Fibroblast of mammary gland (primary cell): ENCODE measurements around the gene GLYR1.

Source experiments
- DNase-seq: peaks from one replicate; pipeline ENCODE4 v3.0.0-alpha.2; 2010; ENCODE audit warnings: low read depth
- H3K4me3 ChIP-seq: 2 replicates; pipeline ENCODE4 v1.5.1; 2011; ENCODE audit warnings: low read depth, mild to moderate bottlenecking, low read length, moderate library complexity; ENCODE audit not compliant: control insufficient read depth
- TF ChIP-seq, protein P1 (sequence below): conservative IDR thresholded peaks from 2 replicates; pipeline ENCODE4 v1.5.1; 2011; ENCODE audit warnings: low read depth, low read length, inconsistent platforms; ENCODE audit not compliant: control insufficient read depth, insufficient read depth

Gene GLYR1

DNA sequence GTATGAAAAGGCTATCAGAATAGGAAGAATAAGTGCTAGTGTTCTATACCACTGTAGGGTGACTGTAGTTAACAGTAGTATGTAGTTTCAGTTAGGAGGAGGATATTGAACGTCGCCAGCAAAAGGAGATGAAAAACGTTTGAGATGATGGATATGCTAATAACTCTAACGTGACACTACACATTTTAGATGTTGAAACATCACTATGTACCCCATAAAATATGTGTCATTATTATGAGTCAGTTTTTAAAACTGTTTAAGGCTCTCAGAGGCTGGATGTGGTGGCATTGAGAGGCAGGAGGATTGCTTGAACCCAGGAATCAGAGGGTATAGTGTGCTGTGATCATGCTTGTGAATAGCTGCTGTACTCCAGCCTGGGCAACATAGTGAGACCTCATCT is 32.0 kb upstream of the GLYR1 start:
- DNase-seq = peak; percentile 18
- TF ChIP-seq, protein P1, sequence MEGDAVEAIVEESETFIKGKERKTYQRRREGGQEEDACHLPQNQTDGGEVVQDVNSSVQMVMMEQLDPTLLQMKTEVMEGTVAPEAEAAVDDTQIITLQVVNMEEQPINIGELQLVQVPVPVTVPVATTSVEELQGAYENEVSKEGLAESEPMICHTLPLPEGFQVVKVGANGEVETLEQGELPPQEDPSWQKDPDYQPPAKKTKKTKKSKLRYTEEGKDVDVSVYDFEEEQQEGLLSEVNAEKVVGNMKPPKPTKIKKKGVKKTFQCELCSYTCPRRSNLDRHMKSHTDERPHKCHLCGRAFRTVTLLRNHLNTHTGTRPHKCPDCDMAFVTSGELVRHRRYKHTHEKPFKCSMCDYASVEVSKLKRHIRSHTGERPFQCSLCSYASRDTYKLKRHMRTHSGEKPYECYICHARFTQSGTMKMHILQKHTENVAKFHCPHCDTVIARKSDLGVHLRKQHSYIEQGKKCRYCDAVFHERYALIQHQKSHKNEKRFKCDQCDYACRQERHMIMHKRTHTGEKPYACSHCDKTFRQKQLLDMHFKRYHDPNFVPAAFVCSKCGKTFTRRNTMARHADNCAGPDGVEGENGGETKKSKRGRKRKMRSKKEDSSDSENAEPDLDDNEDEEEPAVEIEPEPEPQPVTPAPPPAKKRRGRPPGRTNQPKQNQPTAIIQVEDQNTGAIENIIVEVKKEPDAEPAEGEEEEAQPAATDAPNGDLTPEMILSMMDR = no peak
- no peak overlapping the region for H3K4me3 ChIP-seq

DNA sequence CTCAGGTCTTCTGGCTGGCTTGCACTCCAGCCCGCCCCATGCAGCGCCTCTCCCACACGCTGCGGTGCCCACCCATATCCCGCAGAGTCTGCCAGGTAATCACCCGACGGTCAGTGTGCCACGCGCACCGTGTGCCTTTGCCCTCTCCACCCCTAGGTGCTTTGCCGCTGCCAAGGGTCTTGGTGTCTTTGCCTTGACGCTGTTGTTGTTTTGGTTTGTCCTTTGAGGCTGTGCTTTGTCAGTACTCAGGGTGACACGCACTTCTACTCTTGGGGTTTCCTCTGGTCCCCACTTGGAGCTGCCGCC is 30.2 kb upstream of the GLYR1 start:
- no peak overlapping the region for H3K4me3 ChIP-seq
- TF ChIP-seq, protein P1 = no peak
- no peak for DNase-seq

DNA sequence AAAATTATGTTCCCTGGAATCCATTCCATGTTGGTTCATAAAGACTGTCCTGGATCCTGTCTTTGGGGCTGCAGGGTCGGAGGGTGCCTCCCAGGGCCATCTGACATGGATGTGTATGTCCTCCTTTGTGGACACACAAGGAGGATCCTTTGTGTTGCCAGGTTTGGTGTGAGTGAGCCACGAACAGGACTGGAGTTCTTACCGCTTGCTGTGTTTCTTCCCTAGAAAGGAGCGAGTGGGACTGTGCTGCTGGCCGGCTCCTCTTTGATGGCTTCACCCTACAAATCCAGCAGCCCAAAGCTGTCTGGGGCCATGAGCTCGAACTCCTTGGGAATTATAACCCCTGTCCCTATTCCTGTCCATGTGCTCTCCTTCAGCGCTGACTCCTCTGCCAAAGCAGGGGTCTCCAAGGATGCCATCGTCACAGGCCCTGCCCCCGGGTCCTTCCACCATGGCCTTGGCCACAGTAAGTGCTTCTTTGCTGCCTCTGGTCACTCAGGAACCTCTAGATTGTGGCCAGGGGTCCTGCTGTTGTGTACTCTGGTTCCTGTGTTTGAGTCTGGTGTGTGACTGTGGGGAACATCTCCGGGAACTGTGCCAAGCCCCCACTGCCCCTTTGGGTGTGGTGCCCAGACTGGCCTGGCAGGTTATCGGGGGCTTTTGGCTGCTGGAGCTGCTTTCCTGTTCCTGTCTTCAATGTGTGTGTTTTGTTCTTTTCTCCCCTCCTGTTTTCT is 29.7 kb upstream of the GLYR1 start:
- no peak overlapping the region for H3K4me3 ChIP-seq
- TF ChIP-seq, protein P1 = no peak
- DNase-seq = no peak

DNA sequence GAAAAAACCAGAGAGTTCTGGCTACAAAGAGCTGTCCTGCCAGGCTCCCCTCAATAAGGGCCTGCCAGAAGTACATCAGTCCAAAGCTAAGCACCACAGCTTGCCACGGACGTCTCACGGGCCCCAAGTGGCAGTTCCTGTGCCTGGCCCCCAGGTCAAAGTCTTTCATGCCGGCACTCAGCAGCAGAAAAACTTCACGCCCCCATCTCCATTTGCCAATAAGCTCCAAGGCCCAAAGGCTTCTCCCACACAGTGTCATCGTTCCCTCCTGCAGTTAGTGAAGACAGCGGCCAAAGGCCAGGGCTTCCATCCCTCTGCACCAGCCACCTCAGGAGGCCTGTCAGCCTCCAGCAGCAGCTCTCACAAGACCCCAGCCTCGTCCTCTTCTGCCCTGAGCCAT is 27.6 kb upstream of the GLYR1 start:
- no peak overlapping the region for H3K4me3 ChIP-seq
- TF ChIP-seq, protein P1 = no peak
- no peak for DNase-seq

DNA sequence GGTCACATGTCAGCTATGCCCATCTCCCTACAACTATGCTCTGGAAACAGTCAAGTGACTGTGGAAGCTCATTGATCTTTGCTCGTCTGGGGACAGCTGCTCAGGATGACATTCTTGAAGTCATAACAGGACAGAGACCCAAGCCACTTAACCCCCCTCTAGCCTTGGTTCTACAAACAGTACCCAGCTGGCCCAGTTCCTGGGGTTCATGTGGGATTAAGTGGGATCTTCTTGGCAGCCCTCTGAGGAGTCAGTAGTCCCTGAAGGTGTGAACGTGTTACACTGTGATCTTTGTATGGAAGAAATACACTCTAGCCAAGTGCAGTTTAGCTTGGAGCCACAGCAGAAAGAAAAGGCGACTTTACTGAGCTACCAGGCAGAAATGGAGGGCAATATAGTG is 26.0 kb upstream of the GLYR1 start:
- no peak for DNase-seq
- H3K4me3 ChIP-seq = no peak overlapping the region
- TF ChIP-seq, protein P1 = no peak

DNA sequence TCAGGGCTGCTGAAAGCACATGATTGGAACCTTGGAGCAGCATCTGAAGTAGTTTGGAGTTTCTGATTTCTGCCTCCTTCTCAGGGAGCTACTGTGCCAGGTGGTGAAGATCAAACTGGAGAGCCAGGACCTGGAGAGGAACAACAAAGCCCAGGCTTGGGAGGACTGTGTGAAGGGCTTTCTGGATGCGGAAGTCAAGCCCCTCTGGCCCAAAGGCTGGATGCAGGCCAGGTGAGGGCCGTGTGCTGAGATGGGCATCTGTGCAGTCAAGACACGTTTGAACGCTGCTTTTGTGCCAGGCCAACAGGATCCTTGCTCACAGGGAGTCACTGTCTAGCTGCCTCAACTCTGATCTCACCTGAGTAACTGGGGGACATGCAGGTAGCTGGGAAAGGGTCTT is 24.0 kb upstream of the GLYR1 start:
- no peak for DNase-seq
- TF ChIP-seq, protein P1 = no peak
- H3K4me3 ChIP-seq = no peak overlapping the region

DNA sequence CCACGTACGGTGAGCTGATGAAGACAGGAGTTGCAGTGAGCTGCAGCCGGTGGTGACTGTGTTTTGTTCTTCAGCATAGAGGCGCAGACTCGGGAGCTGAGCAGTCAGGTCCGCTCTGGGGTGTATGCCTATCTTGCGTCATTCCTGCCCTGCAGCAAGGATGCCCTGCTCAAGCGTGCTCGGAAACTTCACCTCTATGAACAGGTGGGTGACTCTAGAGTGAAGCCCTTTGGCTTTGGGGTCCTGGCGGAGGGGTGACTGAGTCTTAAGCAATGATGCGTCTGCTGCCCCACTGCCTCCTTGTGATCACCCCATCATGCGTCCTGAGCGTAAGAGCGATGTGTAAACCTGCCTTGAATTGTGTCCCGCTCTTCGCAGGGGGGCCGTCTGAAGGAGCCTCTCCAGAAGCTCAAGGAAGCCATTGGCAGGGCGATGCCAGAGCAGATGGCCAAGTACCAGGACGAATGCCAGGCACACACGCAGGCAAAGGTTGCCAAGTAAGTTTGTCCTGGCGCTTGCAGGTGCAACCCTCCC is 23.1 kb upstream of the GLYR1 start:
- H3K4me3 ChIP-seq = no peak overlapping the region
- TF ChIP-seq, protein P1 = no peak
- no peak for DNase-seq
